OCI-LY1 (cell line): Measurements from ENCODE around the gene ARHGEF17.

Experiments used
- EZH2 ChIP-seq: fragments of 200-600 bp; sonication (generic), shearing (Covaris generic); IDR thresholded peaks from 2 replicates; pipeline ENCODE4 v1.8.0; 2017; ENCODE audit warnings: borderline replicate concordance, mixed run types, mild to moderate bottlenecking, antibody characterized with exemption, low read length, moderate library complexity, mixed read lengths
- TF ChIP-seq, protein P1 (sequence below): fragments of 200-600 bp; sonication (generic), shearing (Covaris generic); IDR thresholded peaks from 2 replicates; pipeline ENCODE4 v1.5.1; 2017; ENCODE audit warnings: mild to moderate bottlenecking, antibody characterized with exemption, low read length, moderate library complexity, mixed read lengths

GRCh38 chr11:73296501-73297230 lies 11.4 kb upstream of the ARHGEF17 start:
- TF ChIP-seq, protein P1, sequence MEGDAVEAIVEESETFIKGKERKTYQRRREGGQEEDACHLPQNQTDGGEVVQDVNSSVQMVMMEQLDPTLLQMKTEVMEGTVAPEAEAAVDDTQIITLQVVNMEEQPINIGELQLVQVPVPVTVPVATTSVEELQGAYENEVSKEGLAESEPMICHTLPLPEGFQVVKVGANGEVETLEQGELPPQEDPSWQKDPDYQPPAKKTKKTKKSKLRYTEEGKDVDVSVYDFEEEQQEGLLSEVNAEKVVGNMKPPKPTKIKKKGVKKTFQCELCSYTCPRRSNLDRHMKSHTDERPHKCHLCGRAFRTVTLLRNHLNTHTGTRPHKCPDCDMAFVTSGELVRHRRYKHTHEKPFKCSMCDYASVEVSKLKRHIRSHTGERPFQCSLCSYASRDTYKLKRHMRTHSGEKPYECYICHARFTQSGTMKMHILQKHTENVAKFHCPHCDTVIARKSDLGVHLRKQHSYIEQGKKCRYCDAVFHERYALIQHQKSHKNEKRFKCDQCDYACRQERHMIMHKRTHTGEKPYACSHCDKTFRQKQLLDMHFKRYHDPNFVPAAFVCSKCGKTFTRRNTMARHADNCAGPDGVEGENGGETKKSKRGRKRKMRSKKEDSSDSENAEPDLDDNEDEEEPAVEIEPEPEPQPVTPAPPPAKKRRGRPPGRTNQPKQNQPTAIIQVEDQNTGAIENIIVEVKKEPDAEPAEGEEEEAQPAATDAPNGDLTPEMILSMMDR, result no peak
- no peak for TF ChIP-seq EZH2
